Measurements from ENCODE around the gene BBIP1.

DNA sequence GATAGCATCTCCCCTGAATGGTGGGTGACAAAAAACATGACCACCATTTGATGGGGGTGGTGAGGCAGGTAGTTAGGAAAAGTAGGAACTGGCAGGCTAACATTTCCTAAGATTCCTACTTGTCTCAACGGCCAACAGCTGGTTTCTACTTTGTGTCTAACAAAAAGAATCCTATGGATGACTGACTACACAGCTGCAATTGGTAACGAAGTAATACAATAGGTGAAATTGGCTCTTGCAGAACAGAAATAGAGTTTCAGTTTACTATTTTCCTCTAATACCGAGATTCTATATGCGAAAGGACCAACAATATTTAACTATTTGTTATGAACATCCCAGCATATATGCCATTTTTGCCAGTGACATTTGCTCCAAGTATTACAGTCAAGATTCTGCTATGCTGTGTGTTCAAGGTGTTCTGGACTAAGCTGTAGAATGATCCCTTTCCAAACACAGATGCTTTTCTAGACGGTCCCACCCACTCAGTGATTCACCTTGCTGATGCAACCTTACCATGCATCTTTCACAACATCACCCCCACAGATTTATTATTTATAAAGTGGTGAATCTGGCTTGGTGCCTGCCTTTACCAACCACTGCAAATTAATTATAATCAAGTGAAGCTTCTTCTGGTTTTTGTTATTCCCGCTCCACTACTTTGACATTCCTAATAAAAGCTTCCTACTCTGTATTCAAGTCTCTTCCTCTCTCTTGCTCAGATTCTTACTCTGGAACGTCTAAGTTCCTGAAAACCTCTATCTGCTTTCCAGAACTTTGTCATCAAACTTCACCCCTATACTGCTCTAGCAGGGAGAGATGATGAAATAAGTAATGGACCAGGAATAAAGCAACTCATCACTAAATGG is 16.8 kb downstream of the BBIP1 start:
- no peak for TF ChIP-seq CTCF (IDR thresholded peaks at IDR 0.05; ENCODE audit: low read depth, low read length, poor library complexity, severe bottlenecking)
- no peak for TF ChIP-seq EZH2phosphoT487 (IDR thresholded peaks at IDR 0.05; ENCODE audit: borderline replicate concordance, low read length)
